A673 (cell line): ENCODE data around the gene APELA. TPM values are rescaled to one million over a fixed set of nuclear protein-coding genes. Genes with fewer than 3 reads are reported as not detected.
A peak's percentile ranks its signal among the peaks of the same experiment; 100 is the strongest.

Experiments
- BruUV-seq: library from RNA; stranded (reverse); fragments of 400-500 nt; replicated peaks from 2 replicates; lab custom pipeline; 2021; lab: Mats Ljungman, UMichigan
- CTCF ChIA-PET: fragments of 300-600 bp; sonication (Branson Sonifier 250); formaldehyde crosslinking; loops from one replicate; lab custom pipeline; 2022; ENCODE audit warnings: antibody characterized with exemption; lab: Charles Lee
- POLR2A ChIA-PET: fragments of 300-600 bp; sonication (Branson Sonifier 250); formaldehyde crosslinking; loops from one replicate; lab custom pipeline; 2022; ENCODE audit warnings: antibody characterized with exemption; ENCODE audit not compliant: low non-redundant PET; lab: Charles Lee
- DNase-seq: peaks from one replicate; pipeline ENCODE4 v3.0.0-alpha.2; 2015; ENCODE audit warnings: low spot score
- H3K27ac ChIP-seq: fragments of 200-600 bp; sonication (generic); 2 replicates; pipeline ENCODE4 v1.5.1; 2016; ENCODE audit warnings: mixed run types, low read depth, mild to moderate bottlenecking, mixed read lengths, antibody characterized with exemption, low read length; ENCODE audit not compliant: poor library complexity, severe bottlenecking
- H3K27me3 ChIP-seq: fragments of 200-600 bp; sonication (generic); replicated peaks from 2 replicates; pipeline ENCODE4 v1.6.1; 2017; ENCODE audit warnings: mixed run types, low read depth, mild to moderate bottlenecking, mixed read lengths, antibody characterized with exemption, low read length; ENCODE audit not compliant: insufficient read depth, poor library complexity
- H3K36me3 ChIP-seq: fragments of 200-600 bp; sonication (generic); 2 replicates; pipeline ENCODE4 v1.6.1; 2016; ENCODE audit warnings: mixed run types, mild to moderate bottlenecking, mixed read lengths, antibody characterized with exemption, low read length; ENCODE audit not compliant: insufficient read depth, poor library complexity, severe bottlenecking
- H3K4me1 ChIP-seq: fragments of 200-600 bp; sonication (generic); 2 replicates; pipeline ENCODE4 v1.6.1; 2017; ENCODE audit warnings: mixed run types, mild to moderate bottlenecking, mixed read lengths, antibody characterized with exemption, low read length; ENCODE audit not compliant: insufficient read depth, poor library complexity, severe bottlenecking
- H3K4me3 ChIP-seq: fragments of 200-600 bp; sonication (generic); 2 replicates; pipeline ENCODE4 v1.5.1; 2016; ENCODE audit warnings: low read depth, mixed run types, mild to moderate bottlenecking, mixed read lengths, low read length; ENCODE audit not compliant: poor library complexity, severe bottlenecking
- H3K9me3 ChIP-seq: fragments of 200-600 bp; sonication (generic); 2 replicates; pipeline ENCODE4 v1.6.1; 2016; ENCODE audit warnings: mixed run types, low read depth, mild to moderate bottlenecking, mixed read lengths, antibody characterized with exemption, low read length; ENCODE audit not compliant: poor library complexity, severe bottlenecking
- CTCF ChIP-seq: fragments of 300-800, 200-600 bp; sonication (generic); conservative IDR thresholded peaks from 2 replicates; pipeline ENCODE4 v1.5.1; 2017; ENCODE audit warnings: low read depth, mild to moderate bottlenecking, antibody characterized with exemption, low read length, moderate library complexity, mixed read lengths
- EZH2 ChIP-seq: fragments of 200-600 bp; sonication (generic); IDR thresholded peaks from 2 replicates; pipeline ENCODE4 v1.6.1; 2017; ENCODE audit warnings: borderline replicate concordance, low read depth, mild to moderate bottlenecking, mixed read lengths, antibody characterized with exemption, low read length; ENCODE audit not compliant: poor library complexity, severe bottlenecking
- intact Hi-C: fragments of 100-400 bp; cut with micrococcal nuclease; formaldehyde crosslinking; loops from one replicate; pipeline ENCODE4 v1.10.0; 2022; ENCODE audit not compliant: unreplicated experiment
- total RNA-seq: library from RNA; stranded (reverse); gene quantifications from 2 replicates; pipeline ENCODE4 v1.2.3, GENCODE V29; 2021

The APELA gene
- total RNA-seq, 1 experiment from 2014 or later, result 16.9 TPM

DNA sequence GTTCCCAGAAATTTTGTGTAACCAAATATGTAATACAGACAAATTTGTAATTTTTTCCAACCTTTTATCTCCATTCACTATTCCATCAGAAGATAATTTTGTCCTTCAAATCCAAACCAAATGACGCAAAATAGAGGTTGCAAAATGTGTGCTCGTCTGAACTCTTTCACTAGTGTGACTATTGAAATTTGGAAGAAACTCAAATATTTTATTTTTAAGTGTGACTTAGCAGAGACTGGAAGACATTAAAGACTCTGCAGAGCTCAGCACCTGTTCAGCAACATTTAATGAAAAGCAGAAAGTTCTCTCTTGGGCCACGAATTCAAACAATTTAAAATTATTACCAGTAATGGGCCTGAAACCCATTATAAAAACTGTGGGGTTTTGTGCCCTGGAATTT lies 30.0 kb upstream of the APELA start:
- Histone ChIP-seq H3K4me3 (no peak overlapping the region), H3K4me1 (no peaks in the 10 kb centered on the region), H3K27me3 (no peaks in the 10 kb centered on the region), H3K36me3 (no peaks in the 10 kb centered on the region), H3K9me3 (no peaks in the 10 kb centered on the region), H3K27ac (peak overlapping the region; percentile 29)
- CTCF ChIA-PET, result interaction anchor here (0.6 kb wide), 1 partner anchor 64 kb away, joined by 5 read pairs; no protein-coding TSS in a partner anchor
- intact Hi-C loops, result no loop called here
- BruUV-seq, result no TSS peak
- no peak for DNase-seq
- POLR2A ChIA-PET, result no interaction called here
- no peak for TF ChIP-seq CTCF
- no peak for TF ChIP-seq EZH2

DNA sequence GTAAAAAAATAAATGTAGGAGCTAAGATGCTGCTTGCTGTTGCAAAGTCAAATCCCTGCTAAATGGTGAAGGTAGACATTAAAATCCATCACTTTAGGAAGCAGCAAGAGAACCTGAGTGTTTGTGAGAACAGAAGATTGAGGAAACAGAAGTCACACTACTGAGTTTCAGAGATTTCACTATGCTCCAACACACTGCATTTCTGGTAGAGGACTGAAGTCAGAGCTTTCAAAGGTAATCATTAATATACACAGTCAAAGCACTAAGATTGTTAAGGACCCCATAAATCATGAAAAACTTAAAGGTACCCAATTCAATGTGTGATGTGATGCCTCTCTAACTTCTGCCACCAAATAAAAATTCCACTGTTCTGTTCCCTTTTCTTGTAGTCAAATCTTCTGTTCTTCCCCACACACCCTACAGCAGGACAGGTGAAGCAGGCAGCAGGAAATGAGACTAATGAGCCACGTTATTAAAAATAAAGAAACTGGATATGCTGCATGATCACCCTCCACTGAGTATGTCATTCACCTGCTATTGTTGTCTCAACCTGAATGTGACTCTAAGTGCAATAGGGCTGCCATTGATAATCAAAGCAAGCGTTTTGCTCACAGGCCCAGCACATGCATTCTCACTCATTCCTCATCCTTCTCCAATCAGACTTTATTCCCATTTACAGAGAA lies 28.9 kb upstream of the APELA start:
- Histone ChIP-seq H3K27ac (no peak overlapping the region), H3K9me3 (no peaks in the 10 kb centered on the region), H3K4me3 (no peak overlapping the region), H3K4me1 (no peaks in the 10 kb centered on the region), H3K36me3 (no peaks in the 10 kb centered on the region), H3K27me3 (no peaks in the 10 kb centered on the region)
- POLR2A ChIA-PET, result no interaction called here
- DNase-seq, result no peak
- TF ChIP-seq EZH2, result no peak
- no peak for TF ChIP-seq CTCF
- CTCF ChIA-PET, result no interaction called here
- intact Hi-C loops, result no loop called here
- no TSS peak for BruUV-seq

GRCh38 chr4:164856396-164856795 lies 20.6 kb upstream of the APELA start:
- ChIA-PET POLR2A (no interaction called here), CTCF (no interaction called here)
- H3K36me3 ChIP-seq, result no peaks in the 10 kb centered on the region
- no TSS peak for BruUV-seq
- DNase-seq, result no peak
- intact Hi-C loops, result no loop called here
- TF ChIP-seq EZH2 (no peak), CTCF (no peak)
- no peaks in the 10 kb centered on the region for H3K4me1 ChIP-seq
- no peak overlapping the region for H3K4me3 ChIP-seq
- H3K27ac ChIP-seq, result no peak overlapping the region
- H3K27me3 ChIP-seq, result no peaks in the 10 kb centered on the region
- H3K9me3 ChIP-seq, result no peaks in the 10 kb centered on the region
